Transverse colon (tissue), 4 donors: ENCODE data around the gene HCLS1.

ENCODE experiments used
- CTCF ChIP-seq, 5 experiments: fragments of 200-600 bp in 3 of 5; fragments of 450-650 bp in 2 of 5; sonication (generic) in 3 of 5; IDR thresholded peaks; 1 replicate in 2 of 5; 2 replicates in 3 of 5; pipeline ENCODE4 v1.5.1; 2016 to 2017; ENCODE audit warnings: antibody characterized with exemption in 5 of 5, inconsistent platforms in 3 of 5, mild to moderate bottlenecking in 2 of 5, moderate library complexity in 1 of 5
- EP300 ChIP-seq: sonication (generic); formaldehyde crosslinking; IDR thresholded peaks from one replicate; pipeline ENCODE4 v1.6.1; 2017; ENCODE audit warnings: antibody characterized with exemption, low read depth
- POLR2AphosphoS5 ChIP-seq, 3 donors: sonication (generic); formaldehyde crosslinking; IDR thresholded peaks; one replicate each; pipeline ENCODE4 v1.6.1; 2016; ENCODE audit warnings: antibody characterized with exemption in 3 of 3

GRCh38 chr3:121601212-121601812 is 59.4 kb downstream of the HCLS1 start:
- no peak for TF ChIP-seq POLR2AphosphoS5 (IDR thresholded peaks at IDR 0.05)
- no peak for TF ChIP-seq CTCF (IDR thresholded peaks at IDR 0.05)
- TF ChIP-seq EP300, result no peak
